ENCODE data around the gene SEMA3G.

DNA sequence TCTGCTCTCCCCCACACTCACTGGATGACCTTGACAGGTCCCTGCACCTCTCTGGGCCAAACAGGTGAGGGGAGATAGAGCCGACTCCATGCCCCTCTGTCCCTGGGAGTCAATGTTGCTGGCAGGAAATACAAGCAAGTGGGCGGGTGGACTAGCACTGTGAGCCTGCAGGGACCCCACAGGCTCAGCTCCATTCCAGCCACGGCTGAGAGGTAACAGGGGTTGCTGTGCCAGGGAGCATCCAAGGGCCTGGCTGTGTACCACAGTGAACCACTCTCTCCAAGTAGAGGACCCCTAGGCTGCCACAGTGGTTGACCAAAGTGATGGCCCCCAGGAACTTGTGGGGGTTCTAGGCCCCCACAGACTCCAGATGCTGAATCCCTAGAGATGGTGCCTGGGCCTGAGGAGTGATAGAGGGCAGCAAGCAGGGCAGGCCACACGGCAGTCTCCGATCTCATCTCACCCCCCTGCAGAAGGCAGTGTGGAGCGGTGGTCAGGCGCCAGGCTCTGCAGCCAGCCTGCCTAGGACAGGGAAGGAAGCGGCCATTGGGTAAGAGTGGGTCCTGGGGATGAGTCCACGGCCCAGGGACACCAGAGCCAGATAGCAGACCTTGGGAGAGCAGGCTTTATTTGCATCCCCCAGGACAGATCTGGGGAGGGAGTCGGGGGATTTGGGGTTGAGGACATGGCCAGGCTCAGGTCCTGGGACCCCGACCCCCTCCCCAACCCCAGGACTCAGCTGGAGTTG is 5.8 kb upstream of the SEMA3G start:
- TF ChIP-seq, protein P1, sequence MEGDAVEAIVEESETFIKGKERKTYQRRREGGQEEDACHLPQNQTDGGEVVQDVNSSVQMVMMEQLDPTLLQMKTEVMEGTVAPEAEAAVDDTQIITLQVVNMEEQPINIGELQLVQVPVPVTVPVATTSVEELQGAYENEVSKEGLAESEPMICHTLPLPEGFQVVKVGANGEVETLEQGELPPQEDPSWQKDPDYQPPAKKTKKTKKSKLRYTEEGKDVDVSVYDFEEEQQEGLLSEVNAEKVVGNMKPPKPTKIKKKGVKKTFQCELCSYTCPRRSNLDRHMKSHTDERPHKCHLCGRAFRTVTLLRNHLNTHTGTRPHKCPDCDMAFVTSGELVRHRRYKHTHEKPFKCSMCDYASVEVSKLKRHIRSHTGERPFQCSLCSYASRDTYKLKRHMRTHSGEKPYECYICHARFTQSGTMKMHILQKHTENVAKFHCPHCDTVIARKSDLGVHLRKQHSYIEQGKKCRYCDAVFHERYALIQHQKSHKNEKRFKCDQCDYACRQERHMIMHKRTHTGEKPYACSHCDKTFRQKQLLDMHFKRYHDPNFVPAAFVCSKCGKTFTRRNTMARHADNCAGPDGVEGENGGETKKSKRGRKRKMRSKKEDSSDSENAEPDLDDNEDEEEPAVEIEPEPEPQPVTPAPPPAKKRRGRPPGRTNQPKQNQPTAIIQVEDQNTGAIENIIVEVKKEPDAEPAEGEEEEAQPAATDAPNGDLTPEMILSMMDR (IDR thresholded peaks at IDR 0.05; ENCODE audit: low read depth, low read length, poor library complexity, severe bottlenecking) = no peak
- no peak for TF ChIP-seq EZH2phosphoT487 (IDR thresholded peaks at IDR 0.05; ENCODE audit: borderline replicate concordance, low read length)
